Stimulated activated CD8-positive, alpha-beta memory T cell treated with anti-CD3 and anti-CD28 coated beads, Interleukin-15, amount 100 ng/mL, for 1 hour (primary cell): Measurements from ENCODE around the gene UBE2D4.
"Not testable (repeated sequence)": the region's sequence is repeated elsewhere in the genome, so short reads cannot be mapped to it uniquely, and the experiment has no call there.

Experiments used
- DNase-seq: peaks from one replicate; pipeline ENCODE4 v3.0.0-alpha.2; 2020; ENCODE audit warnings: low read depth

UBE2D4 gene

GRCh38 chr7:43914795-43915194 is 11.4 kb upstream of the UBE2D4 start:
- DNase-seq: no peak

- no peak for DNase-seq
Observed at GRCh38 chr7:43915907-43916306, 10.3 kb upstream of the UBE2D4 start.

GRCh38 chr7:43921423-43921822 is 4.8 kb upstream of the UBE2D4 start:
- DNase-seq: no peak

GRCh38 chr7:43922726-43923125 is 3.5 kb upstream of the UBE2D4 start:
- no peak for DNase-seq

- DNase-seq: no peak
Observed at GRCh38 chr7:43926798-43927123, 525 bp downstream of the UBE2D4 start.

GRCh38 chr7:43927810-43928209 is 1.6 kb downstream of the UBE2D4 start:
- no peak for DNase-seq

GRCh38 chr7:43929529-43930457 is 3.6 kb downstream of the UBE2D4 start:
- DNase-seq: no peak

GRCh38 chr7:43931346-43931745 is 5.1 kb downstream of the UBE2D4 start:
- no peak for DNase-seq

- no peak for DNase-seq
Observed at GRCh38 chr7:43933902-43934560, 7.8 kb downstream of the UBE2D4 start.

- DNase-seq: no peak
Observed at GRCh38 chr7:43937444-43937843, 11.2 kb downstream of the UBE2D4 start.

- no peak for DNase-seq
Observed at GRCh38 chr7:43938892-43939482, 12.8 kb downstream of the UBE2D4 start.

GRCh38 chr7:43942250-43942649 is 16.0 kb downstream of the UBE2D4 start:
- no peak for DNase-seq

GRCh38 chr7:43942997-43943396 is 16.8 kb downstream of the UBE2D4 start:
- no peak for DNase-seq

GRCh38 chr7:43943417-43944187 is 17.4 kb downstream of the UBE2D4 start:
- no peak for DNase-seq

- no peak for DNase-seq
Observed at GRCh38 chr7:43944286-43944685, 18.1 kb downstream of the UBE2D4 start.

- DNase-seq: no peak
Observed at GRCh38 chr7:43952028-43952427, 25.8 kb downstream of the UBE2D4 start.

GRCh38 chr7:43953071-43953470 is 26.8 kb downstream of the UBE2D4 start:
- DNase-seq: no peak

GRCh38 chr7:43954524-43955228 is 28.4 kb downstream of the UBE2D4 start:
- DNase-seq: no peak

- DNase-seq: no peak
Observed at GRCh38 chr7:43956027-43956426, 29.8 kb downstream of the UBE2D4 start.

GRCh38 chr7:43960933-43961332 is 34.7 kb downstream of the UBE2D4 start:
- no peak for DNase-seq

- DNase-seq: not testable (repeated sequence)
Observed at GRCh38 chr7:43966392-43966791, 40.2 kb downstream of the UBE2D4 start.
